ENCODE results near the gene RGS19. TPM values are rescaled to one million over a fixed set of nuclear protein-coding genes. Genes with fewer than 3 reads are reported as not detected.
A peak's percentile ranks its signal among the peaks of the same experiment; 100 is the strongest.

Gene RGS19
- total RNA-seq, 1 experiment from 2014 or later: 16.4 TPM

DNA sequence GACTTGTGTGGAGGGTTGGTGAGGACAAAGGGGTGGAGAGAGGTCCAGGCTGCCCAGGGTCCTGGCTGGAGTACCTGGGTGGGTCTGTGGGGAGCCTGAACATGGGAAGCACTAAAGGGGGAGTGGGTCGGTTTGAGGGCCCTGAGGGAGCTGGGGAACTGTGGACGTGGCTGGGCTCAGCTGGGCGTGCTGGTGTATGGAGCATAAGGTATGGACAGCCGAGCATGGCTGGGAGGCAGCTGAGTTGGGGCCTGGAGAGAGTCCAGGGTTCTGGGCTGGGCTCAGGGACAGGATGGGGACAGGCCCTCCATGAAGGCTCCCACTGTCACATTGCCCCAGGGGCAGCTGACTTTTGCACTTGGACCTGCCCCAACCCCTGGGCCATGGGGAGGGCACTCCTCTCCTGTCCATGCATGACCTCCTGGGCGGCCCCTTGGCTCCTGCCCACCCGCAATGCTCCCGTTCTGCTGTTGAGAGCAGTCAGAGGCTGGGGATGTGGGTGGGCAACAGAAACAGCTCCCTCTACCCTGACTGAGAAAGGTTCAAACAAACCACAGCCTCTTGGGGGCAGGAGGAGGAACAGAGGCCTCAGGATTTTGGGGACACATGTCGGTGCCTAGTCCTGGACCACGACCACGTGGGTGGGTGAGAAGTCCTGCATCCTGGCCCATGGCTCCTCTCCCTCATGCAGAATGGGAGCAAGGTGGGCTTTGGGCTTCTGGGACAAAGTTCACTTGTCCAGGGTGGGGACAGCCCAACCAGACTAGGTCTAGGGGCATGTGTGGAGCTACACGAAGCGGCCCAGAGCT is 38.9 kb downstream of the RGS19 start:
- DNase-seq (ENCODE audit: low spot score): no peak
- Histone ChIP-seq H3K9me3 (ENCODE audit: low read depth, low read length, poor library complexity, severe bottlenecking) (no peaks in the 10 kb centered on the region), H3K36me3 (ENCODE audit: insufficient read depth, low read length, poor library complexity, severe bottlenecking) (no peaks in the 10 kb centered on the region), H3K4me1 (ENCODE audit: insufficient read depth, low read length, poor library complexity, severe bottlenecking) (peaks cover 25% of the 10 kb centered on the region), H3K27ac (ENCODE audit: low read depth, low read length, poor library complexity, severe bottlenecking) (no peak overlapping the region), H3K27me3 (replicated peaks; ENCODE audit: insufficient read depth, low read depth, low read length, poor library complexity) (peaks cover 50% of the 10 kb centered on the region), H3K4me3 (ENCODE audit: low read depth, low read length, poor library complexity, severe bottlenecking) (no peak overlapping the region)
- ChIA-PET CTCF (no interaction called here), POLR2A (ENCODE audit: low non-redundant PET) (no interaction called here)
- BruUV-seq (replicated peaks): no TSS peak
- TF ChIP-seq EZH2 (IDR thresholded peaks at IDR 0.05; ENCODE audit: borderline replicate concordance, low read depth, low read length, poor library complexity, severe bottlenecking): no peak
- no peak for TF ChIP-seq CTCF (conservative IDR thresholded peaks at IDR 0.05; ENCODE audit: low read depth, low read length)
- intact Hi-C loops (cut with micrococcal nuclease; ENCODE audit: unreplicated experiment): no loop called here

DNA sequence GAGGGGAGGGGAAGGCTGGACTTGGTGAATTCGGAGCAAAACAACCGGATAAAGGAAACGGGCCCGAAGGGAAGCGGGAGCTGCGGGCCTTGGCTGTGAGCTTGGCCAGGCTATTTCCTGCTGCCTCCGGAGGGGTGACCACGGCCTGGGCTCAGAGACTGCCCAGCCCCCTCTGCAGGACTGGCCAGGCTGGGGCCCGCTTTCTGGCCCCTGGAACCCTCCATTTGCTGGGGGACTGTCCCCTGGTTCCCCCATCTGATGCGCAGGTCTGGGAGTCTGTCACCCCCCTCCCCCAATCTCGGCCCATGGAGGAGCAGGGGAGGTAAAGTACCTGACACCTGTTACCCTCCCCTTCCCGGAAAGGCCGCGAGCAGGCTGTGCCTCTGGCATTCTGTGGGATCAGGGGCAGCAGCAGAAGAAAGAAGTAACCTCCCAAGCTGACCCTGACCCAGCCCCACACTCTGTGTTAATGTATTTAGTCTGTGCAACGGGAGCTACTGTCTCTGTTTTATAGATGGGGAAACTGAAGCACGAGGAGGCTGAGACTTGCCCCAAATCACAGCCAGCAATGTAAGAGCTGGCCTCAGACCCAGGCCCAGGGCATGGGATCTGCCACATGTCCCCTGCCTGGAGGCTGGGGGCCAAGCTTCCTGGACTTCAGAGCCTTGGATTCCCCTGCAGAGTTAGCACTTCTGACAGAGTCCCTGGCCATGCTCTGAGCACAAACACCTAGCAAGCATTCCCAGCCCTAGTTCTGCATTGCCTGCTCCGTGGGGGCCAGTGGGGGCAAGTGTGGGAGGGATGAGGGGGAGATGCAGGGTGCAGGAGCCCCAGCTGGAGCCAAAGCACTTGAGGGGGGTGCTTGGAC is 39.8 kb downstream of the RGS19 start:
- Histone ChIP-seq H3K27me3 (replicated peaks; ENCODE audit: insufficient read depth, low read depth, low read length, poor library complexity) (peaks cover 50% of the 10 kb centered on the region), H3K9me3 (ENCODE audit: low read depth, low read length, poor library complexity, severe bottlenecking) (no peaks in the 10 kb centered on the region), H3K4me1 (ENCODE audit: insufficient read depth, low read length, poor library complexity, severe bottlenecking) (peaks cover 19% of the 10 kb centered on the region), H3K4me3 (ENCODE audit: low read depth, low read length, poor library complexity, severe bottlenecking) (peak overlapping the region; percentile 46), H3K27ac (ENCODE audit: low read depth, low read length, poor library complexity, severe bottlenecking) (no peak overlapping the region), H3K36me3 (ENCODE audit: insufficient read depth, low read length, poor library complexity, severe bottlenecking) (no peaks in the 10 kb centered on the region)
- POLR2A ChIA-PET (ENCODE audit: low non-redundant PET): no interaction called here
- no peak for DNase-seq (ENCODE audit: low spot score)
- TF ChIP-seq EZH2 (IDR thresholded peaks at IDR 0.05; ENCODE audit: borderline replicate concordance, low read depth, low read length, poor library complexity, severe bottlenecking) (no peak), CTCF (conservative IDR thresholded peaks at IDR 0.05; ENCODE audit: low read depth, low read length) (no peak; the same call in 1 of the 2 replicates)
- no TSS peak for BruUV-seq (replicated peaks)
- CTCF ChIA-PET: no interaction called here
- intact Hi-C loops (cut with micrococcal nuclease; ENCODE audit: unreplicated experiment): no loop called here

- ChIA-PET CTCF (interaction anchor here (0.6 kb wide), 1 partner anchor 82 kb away, joined by 3 read pairs; no protein-coding TSS in a partner anchor), POLR2A (ENCODE audit: low non-redundant PET) (no interaction called here)
- intact Hi-C loops (cut with micrococcal nuclease; ENCODE audit: unreplicated experiment): no loop called here
- H3K4me3 ChIP-seq (ENCODE audit: low read depth, low read length, poor library complexity, severe bottlenecking): peak overlapping the region; percentile 46
- peak; percentile 68 for DNase-seq (ENCODE audit: low spot score)
- no peaks in the 10 kb centered on the region for H3K36me3 ChIP-seq (ENCODE audit: insufficient read depth, low read length, poor library complexity, severe bottlenecking)
- peak; percentile 77 for TF ChIP-seq CTCF (conservative IDR thresholded peaks at IDR 0.05; ENCODE audit: low read depth, low read length)
- TF ChIP-seq EZH2 (IDR thresholded peaks at IDR 0.05; ENCODE audit: borderline replicate concordance, low read depth, low read length, poor library complexity, severe bottlenecking): no peak
- no peak overlapping the region for H3K27ac ChIP-seq (ENCODE audit: low read depth, low read length, poor library complexity, severe bottlenecking)
- H3K27me3 ChIP-seq (replicated peaks; ENCODE audit: insufficient read depth, low read depth, low read length, poor library complexity): peaks cover 50% of the 10 kb centered on the region
- BruUV-seq (replicated peaks): no TSS peak
- no peaks in the 10 kb centered on the region for H3K9me3 ChIP-seq (ENCODE audit: low read depth, low read length, poor library complexity, severe bottlenecking)
- H3K4me1 ChIP-seq (ENCODE audit: insufficient read depth, low read length, poor library complexity, severe bottlenecking): peaks cover 17% of the 10 kb centered on the region
Observed at GRCh38 chr20:64038565-64039292, 40.6 kb downstream of the RGS19 start.
